ENCODE results near the gene PREB.
"Not testable (repeated sequence)": the region's sequence is repeated elsewhere in the genome, so short reads cannot be mapped to it uniquely, and the experiment has no call there.

PREB gene

GRCh38 chr2:27126252-27126710 is 8.2 kb downstream of the PREB start:
- DNase-seq = no peak

- DNase-seq = no peak
These were observed 9.3 kb downstream of the PREB start for GRCh38 chr2:27125104-27125503.

GRCh38 chr2:27123302-27124150 is 10.9 kb downstream of the PREB start, which contains the start of gene ABHD1:
Gene ABHD1, plus strand, starts transcription at chr2:27123815. Its CDS starts 134 bp downstream, at chr2:27123949.
- DNase-seq = peak; percentile 58

GRCh38 chr2:27122791-27123190 is 11.6 kb downstream of the PREB start:
- DNase-seq = no peak

GRCh38 chr2:27121906-27122305 is 12.5 kb downstream of the PREB start:
- no peak for DNase-seq

GRCh38 chr2:27119330-27119670 is 15.1 kb downstream of the PREB start:
- not testable (repeated sequence) for DNase-seq

GRCh38 chr2:27118525-27119329 is 15.7 kb downstream of the PREB start, which contains the start of gene CGREF1:
Gene CGREF1, minus strand, starts transcription at chr2:27119128. Its CDS starts 14,762 bp downstream, at chr2:27104366.
- DNase-seq = no peak

GRCh38 chr2:27117995-27118524 is 16.4 kb downstream of the PREB start:
- DNase-seq = no peak

GRCh38 chr2:27115519-27115918 is 18.9 kb downstream of the PREB start:
- DNase-seq = no peak

GRCh38 chr2:27111392-27112078 is 22.9 kb downstream of the PREB start:
- DNase-seq = not testable (repeated sequence)

GRCh38 chr2:27110603-27111352 is 23.7 kb downstream of the PREB start:
- not testable (repeated sequence) for DNase-seq

- no peak for DNase-seq
These were observed 25.4 kb downstream of the PREB start for GRCh38 chr2:27109083-27109482.

- no peak for DNase-seq
These were observed 26.2 kb downstream of the PREB start for GRCh38 chr2:27108221-27108620.

- DNase-seq = no peak
These were observed 28.5 kb downstream of the PREB start for GRCh38 chr2:27105981-27106380.

- DNase-seq = no peak
These were observed 32.1 kb downstream of the PREB start for GRCh38 chr2:27102329-27102728.

GRCh38 chr2:27100036-27100435 is 34.4 kb downstream of the PREB start:
- DNase-seq = no peak

GRCh38 chr2:27099334-27099955 is 35.0 kb downstream of the PREB start:
- no peak for DNase-seq

GRCh38 chr2:27097341-27097740 is 37.1 kb downstream of the PREB start:
- DNase-seq = no peak

- DNase-seq = no peak
These were observed 37.6 kb downstream of the PREB start for GRCh38 chr2:27096748-27097297.

GRCh38 chr2:27095745-27096651 is 38.4 kb downstream of the PREB start:
- DNase-seq = no peak
